Panc1 (cell line): Measurements from ENCODE around the gene VAPB. TPM values are rescaled to one million over a fixed set of nuclear protein-coding genes. Genes with fewer than 3 reads are reported as not detected.

Experiments used
- ATAC-seq: fragments of 200-7000 bp; cut with Tn5 transposase; 2 replicates; pipeline ENCODE4 v1.9.1; 2020; ENCODE audit warnings: mild to moderate bottlenecking, moderate library complexity
- BruUV-seq: library from RNA; stranded (reverse); fragments of 400-500 nt; replicated peaks from 2 replicates; lab custom pipeline; 2021; lab: Mats Ljungman, UMichigan
- CTCF ChIA-PET: fragments of 300-600 bp; sonication (Branson Sonifier 250); formaldehyde crosslinking; loops from one replicate; lab custom pipeline; 2022; ENCODE audit warnings: antibody characterized with exemption; lab: Charles Lee
- POLR2A ChIA-PET: fragments of 300-600 bp; sonication (Branson Sonifier 250); formaldehyde crosslinking; loops from one replicate; lab custom pipeline; 2022; ENCODE audit warnings: antibody characterized with exemption; lab: Charles Lee
- DNase-seq: peaks from one replicate; pipeline ENCODE4 v3.0.0-alpha.2; 2010; ENCODE audit warnings: low read depth, low spot score
- H3K27ac ChIP-seq: 2 replicates; pipeline ENCODE4 v1.5.1; 2011; ENCODE audit warnings: mild to moderate bottlenecking, low read length, inconsistent platforms
- H3K27me3 ChIP-seq: fragments of 200-500 bp; sonication (Bioruptor generic); 2 replicates; pipeline ENCODE4 v1.6.0; 2014; ENCODE audit warnings: low read length, inconsistent platforms; ENCODE audit not compliant: control insufficient read depth, insufficient read depth
- H3K36me3 ChIP-seq: fragments of 200-500 bp; sonication (Bioruptor generic); 2 replicates; pipeline ENCODE4 v1.5.1; 2014; ENCODE audit warnings: inconsistent platforms, mild to moderate bottlenecking, low read length, moderate library complexity; ENCODE audit not compliant: control insufficient read depth, insufficient read depth
- H3K4me1 ChIP-seq: 2 replicates; pipeline ENCODE4 v1.5.1; 2011; ENCODE audit warnings: inconsistent platforms, mild to moderate bottlenecking, low read length, moderate library complexity; ENCODE audit not compliant: control insufficient read depth, insufficient read depth
- H3K4me3 ChIP-seq, 2 experiments: 2 replicates each; pipeline ENCODE4 v1.5.1; 2011 to 2012; ENCODE audit warnings: low read depth in 2 of 2, low read length in 2 of 2, mild to moderate bottlenecking in 2 of 2, inconsistent platforms in 1 of 2, moderate library complexity in 1 of 2
- H3K9me3 ChIP-seq: fragments of 200-500 bp; sonication (Bioruptor generic); 2 replicates; pipeline ENCODE4 v1.5.1; 2014; ENCODE audit warnings: low read depth, mild to moderate bottlenecking, inconsistent platforms, low read length, moderate library complexity; ENCODE audit not compliant: control insufficient read depth, insufficient read depth
- POLR2AphosphoS5 ChIP-seq: IDR thresholded peaks from 2 replicates; pipeline ENCODE4 v1.6.1; 2012; ENCODE audit warnings: mild to moderate bottlenecking, low read depth, low read length, moderate library complexity
- SIN3A ChIP-seq: IDR thresholded peaks from 2 replicates; pipeline ENCODE4 v1.6.1; 2012; ENCODE audit warnings: low read depth, mild to moderate bottlenecking, low read length, moderate library complexity, borderline replicate concordance; ENCODE audit not compliant: insufficient read depth
- TCF7L2 ChIP-seq: IDR thresholded peaks from 2 replicates; pipeline ENCODE4 v1.6.1; 2011; ENCODE audit warnings: mild to moderate bottlenecking, low read depth, low read length, inconsistent platforms
- in situ Hi-C: cut with HindIII; loops from 2 replicates; pipeline ENCODE4 v1.10.0; 2016; ENCODE audit warnings: low sequenced_read_pairs, low pct_unique_long_range_greater_than_20kb
- intact Hi-C: fragments of 100-400 bp; cut with micrococcal nuclease; formaldehyde crosslinking; loops from one replicate; pipeline ENCODE4 v1.10.0; 2022; ENCODE audit not compliant: unreplicated experiment
- total RNA-seq: library from RNA; stranded (reverse); gene quantifications from one replicate; pipeline ENCODE4 v1.2.1, GENCODE V29; 2021; ENCODE audit not compliant: unreplicated experiment
- TF ChIP-seq, protein P1 (sequence below), 2 experiments: IDR thresholded peaks; 2 replicates each; pipeline ENCODE4 v1.6.1; 2011 to 2012; ENCODE audit warnings: low read depth in 2 of 2, control low read depth in 1 of 2, low read length in 1 of 2, mild to moderate bottlenecking in 1 of 2, moderate library complexity in 1 of 2; ENCODE audit not compliant: insufficient read depth in 1 of 2
- TF ChIP-seq, protein P2 (sequence below): fragments of 450-650 bp; IDR thresholded peaks from 2 replicates; pipeline ENCODE4 v1.5.1; 2017; ENCODE audit warnings: mild to moderate bottlenecking

The VAPB gene
- total RNA-seq, 1 experiment from 2014 or later: 50.9 TPM

DNA sequence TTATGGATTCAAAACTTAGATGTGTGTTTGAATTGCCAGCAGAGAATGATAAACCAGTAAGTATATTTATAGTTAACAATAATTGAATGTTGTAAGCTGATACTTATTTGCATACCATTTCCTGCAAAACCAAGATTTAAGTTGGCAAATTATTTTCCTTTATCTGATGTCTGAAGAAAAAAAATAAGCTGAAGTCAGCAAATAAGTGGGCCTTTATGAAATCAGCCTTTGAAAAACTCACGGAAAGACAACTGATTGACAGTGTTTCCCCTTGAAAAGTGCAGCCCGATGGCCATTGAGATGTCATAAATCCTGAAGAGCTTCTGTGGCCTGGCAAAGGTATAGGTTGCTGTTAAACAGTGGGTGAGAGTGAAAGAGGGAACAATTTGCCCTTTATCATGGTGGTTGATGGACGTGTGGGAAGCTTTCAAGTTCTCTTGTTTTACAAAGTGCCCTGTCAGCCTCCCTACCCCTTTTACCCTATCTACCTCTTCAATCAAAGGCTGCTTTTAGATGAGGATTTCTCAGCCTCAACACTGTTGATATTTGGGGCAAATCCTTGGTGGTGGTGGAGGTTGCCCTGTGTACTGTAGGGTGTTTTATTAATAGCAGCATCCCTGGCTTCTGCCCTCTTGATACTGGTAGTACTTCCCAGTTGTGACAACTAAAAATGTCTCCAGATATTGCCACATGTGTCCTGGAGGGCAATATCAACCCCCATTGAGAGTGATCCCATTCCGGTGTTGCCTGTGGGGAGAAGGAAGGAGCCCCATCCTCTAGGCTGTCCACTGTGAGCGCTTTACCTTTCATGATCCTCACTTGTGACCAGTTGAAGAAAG, 50.2 kb downstream of the VAPB start:
- in situ Hi-C loops: no loop called here
- POLR2A ChIA-PET: interaction anchor here (0.9 kb wide), 1 partner anchor 179 kb away, joined by 3 read pairs; no protein-coding TSS in a partner anchor

DNA sequence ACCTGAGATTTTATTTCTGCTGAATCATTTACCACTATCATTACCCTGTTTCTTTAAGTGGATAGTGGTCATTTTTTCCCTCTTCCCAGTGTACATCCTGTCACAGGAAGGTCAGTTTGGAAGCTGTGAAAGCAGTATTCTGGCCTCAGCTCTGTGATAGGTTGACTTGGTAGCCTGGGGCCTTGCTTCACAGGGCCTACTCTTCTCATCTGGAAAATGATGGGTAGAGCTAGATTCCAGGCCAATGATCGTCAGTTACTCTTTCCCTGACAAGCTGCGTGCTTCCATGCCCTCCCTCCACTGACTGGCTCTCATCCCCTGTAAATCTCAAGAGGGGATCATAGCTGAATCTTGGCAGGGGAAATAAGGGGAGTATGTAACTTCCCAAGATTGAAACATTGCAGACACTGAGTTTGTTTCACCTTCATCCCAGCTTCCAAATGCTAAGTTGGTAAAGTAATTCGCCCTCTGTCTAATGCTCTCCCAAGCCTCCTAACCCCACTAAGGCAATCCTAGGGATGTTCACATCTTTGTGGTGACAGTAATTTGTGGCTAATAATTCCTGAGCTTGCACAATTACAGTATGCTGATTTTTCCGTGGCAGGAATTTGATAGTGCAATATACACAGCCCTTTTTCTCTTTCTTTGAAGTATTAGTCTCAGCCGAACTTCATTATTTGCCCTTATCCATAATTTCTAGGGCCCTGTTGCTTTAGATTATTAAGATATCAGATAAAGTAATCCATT, 51.2 kb downstream of the VAPB start:
- in situ Hi-C loops: no loop called here
- no TSS peak for BruUV-seq
- Histone ChIP-seq H3K27me3 (no peaks in the 10 kb centered on the region), H3K4me1 (no peaks in the 10 kb centered on the region), H3K4me3 (no peak overlapping the region), H3K27ac (no peak overlapping the region), H3K9me3 (no peaks in the 10 kb centered on the region), H3K36me3 (peaks cover 4% of the 10 kb centered on the region; the same call in 1 of the 2 replicates)
- intact Hi-C loops: loop anchor here (10.0 kb wide), 1 partner anchor 205 kb away; no protein-coding TSS in a partner anchor
- ChIA-PET POLR2A (no interaction called here), CTCF (no interaction called here)
- no peak for ATAC-seq
- TF ChIP-seq POLR2AphosphoS5: no peak
- TF ChIP-seq, protein P1, sequence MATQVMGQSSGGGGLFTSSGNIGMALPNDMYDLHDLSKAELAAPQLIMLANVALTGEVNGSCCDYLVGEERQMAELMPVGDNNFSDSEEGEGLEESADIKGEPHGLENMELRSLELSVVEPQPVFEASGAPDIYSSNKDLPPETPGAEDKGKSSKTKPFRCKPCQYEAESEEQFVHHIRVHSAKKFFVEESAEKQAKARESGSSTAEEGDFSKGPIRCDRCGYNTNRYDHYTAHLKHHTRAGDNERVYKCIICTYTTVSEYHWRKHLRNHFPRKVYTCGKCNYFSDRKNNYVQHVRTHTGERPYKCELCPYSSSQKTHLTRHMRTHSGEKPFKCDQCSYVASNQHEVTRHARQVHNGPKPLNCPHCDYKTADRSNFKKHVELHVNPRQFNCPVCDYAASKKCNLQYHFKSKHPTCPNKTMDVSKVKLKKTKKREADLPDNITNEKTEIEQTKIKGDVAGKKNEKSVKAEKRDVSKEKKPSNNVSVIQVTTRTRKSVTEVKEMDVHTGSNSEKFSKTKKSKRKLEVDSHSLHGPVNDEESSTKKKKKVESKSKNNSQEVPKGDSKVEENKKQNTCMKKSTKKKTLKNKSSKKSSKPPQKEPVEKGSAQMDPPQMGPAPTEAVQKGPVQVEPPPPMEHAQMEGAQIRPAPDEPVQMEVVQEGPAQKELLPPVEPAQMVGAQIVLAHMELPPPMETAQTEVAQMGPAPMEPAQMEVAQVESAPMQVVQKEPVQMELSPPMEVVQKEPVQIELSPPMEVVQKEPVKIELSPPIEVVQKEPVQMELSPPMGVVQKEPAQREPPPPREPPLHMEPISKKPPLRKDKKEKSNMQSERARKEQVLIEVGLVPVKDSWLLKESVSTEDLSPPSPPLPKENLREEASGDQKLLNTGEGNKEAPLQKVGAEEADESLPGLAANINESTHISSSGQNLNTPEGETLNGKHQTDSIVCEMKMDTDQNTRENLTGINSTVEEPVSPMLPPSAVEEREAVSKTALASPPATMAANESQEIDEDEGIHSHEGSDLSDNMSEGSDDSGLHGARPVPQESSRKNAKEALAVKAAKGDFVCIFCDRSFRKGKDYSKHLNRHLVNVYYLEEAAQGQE (IDR thresholded peaks at IDR 0.05; ENCODE audit: insufficient read depth in 1 of 2, low read depth in 2 of 2, low read length in 1 of 2): no peak
- TF ChIP-seq SIN3A: no peak
- TF ChIP-seq TCF7L2: no peak
- TF ChIP-seq, protein P2, sequence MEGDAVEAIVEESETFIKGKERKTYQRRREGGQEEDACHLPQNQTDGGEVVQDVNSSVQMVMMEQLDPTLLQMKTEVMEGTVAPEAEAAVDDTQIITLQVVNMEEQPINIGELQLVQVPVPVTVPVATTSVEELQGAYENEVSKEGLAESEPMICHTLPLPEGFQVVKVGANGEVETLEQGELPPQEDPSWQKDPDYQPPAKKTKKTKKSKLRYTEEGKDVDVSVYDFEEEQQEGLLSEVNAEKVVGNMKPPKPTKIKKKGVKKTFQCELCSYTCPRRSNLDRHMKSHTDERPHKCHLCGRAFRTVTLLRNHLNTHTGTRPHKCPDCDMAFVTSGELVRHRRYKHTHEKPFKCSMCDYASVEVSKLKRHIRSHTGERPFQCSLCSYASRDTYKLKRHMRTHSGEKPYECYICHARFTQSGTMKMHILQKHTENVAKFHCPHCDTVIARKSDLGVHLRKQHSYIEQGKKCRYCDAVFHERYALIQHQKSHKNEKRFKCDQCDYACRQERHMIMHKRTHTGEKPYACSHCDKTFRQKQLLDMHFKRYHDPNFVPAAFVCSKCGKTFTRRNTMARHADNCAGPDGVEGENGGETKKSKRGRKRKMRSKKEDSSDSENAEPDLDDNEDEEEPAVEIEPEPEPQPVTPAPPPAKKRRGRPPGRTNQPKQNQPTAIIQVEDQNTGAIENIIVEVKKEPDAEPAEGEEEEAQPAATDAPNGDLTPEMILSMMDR: no peak
- DNase-seq: no peak

More for the DNA sequence above, 50.2 kb downstream of the VAPB start:
- TF ChIP-seq SIN3A: no peak
- Histone ChIP-seq H3K36me3 (peaks cover 4% of the 10 kb centered on the region; the same call in 1 of the 2 replicates), H3K4me3 (no peak overlapping the region), H3K9me3 (no peaks in the 10 kb centered on the region), H3K27ac (no peak overlapping the region), H3K27me3 (no peaks in the 10 kb centered on the region), H3K4me1 (no peaks in the 10 kb centered on the region)
- ATAC-seq (no peak), DNase-seq (no peak)
- intact Hi-C loops: no loop called here
- CTCF ChIA-PET: no interaction called here
- no TSS peak for BruUV-seq
